ENCODE data around the gene ADGRV1. TPM values are rescaled to one million over a fixed set of nuclear protein-coding genes. Genes with fewer than 3 reads are reported as not detected.
"Not testable (repeated sequence)": the region's sequence is repeated elsewhere in the genome, so short reads cannot be mapped to it uniquely, and the experiment has no call there.

Gene ADGRV1
- total RNA-seq, 1 donor from 2014 or later, result 18.2 TPM

GRCh38 chr5:90921418-90921973 lies 362.9 kb downstream of the ADGRV1 start:
- peak overlapping the region; percentile 69 for H3K27ac Mint-ChIP-seq (ENCODE audit: unreplicated experiment)
- H3K4me3 Mint-ChIP-seq (ENCODE audit: unreplicated experiment), result peak overlapping the region; percentile 11
- no peaks in the 10 kb centered on the region for H3K27me3 Mint-ChIP-seq (ENCODE audit: unreplicated experiment)
- H3K4me1 Mint-ChIP-seq (ENCODE audit: low read depth, unreplicated experiment), result peaks cover 9% of the 10 kb centered on the region
- no peak for TF ChIP-seq CTCF (IDR thresholded peaks at IDR 0.05; ENCODE audit: partially characterized antibody, unreplicated experiment)
- no peaks in the 10 kb centered on the region for H3K9me3 Mint-ChIP-seq (ENCODE audit: unreplicated experiment)
- DNase-seq, result no peak
- no peaks in the 10 kb centered on the region for H3K36me3 Mint-ChIP-seq (ENCODE audit: unreplicated experiment)

- H3K27me3 Mint-ChIP-seq (ENCODE audit: unreplicated experiment); H3K4me3 Mint-ChIP-seq (ENCODE audit: unreplicated experiment); H3K9me3 Mint-ChIP-seq (ENCODE audit: unreplicated experiment): not testable (repeated sequence)
These were observed 365.6 kb downstream of the ADGRV1 start for GRCh38 chr5:90924222-90924621.

GRCh38 chr5:90929013-90929839 lies 370.6 kb downstream of the ADGRV1 start:
- H3K9me3 Mint-ChIP-seq (ENCODE audit: unreplicated experiment); H3K4me1 Mint-ChIP-seq (ENCODE audit: low read depth, unreplicated experiment): not testable (repeated sequence)
- DNase-seq, result peak; percentile 21

More at GRCh38 chr5:90924222-90924621, 365.6 kb downstream of the ADGRV1 start:
- not testable (repeated sequence) for H3K27ac Mint-ChIP-seq (ENCODE audit: unreplicated experiment); DNase-seq; H3K4me1 Mint-ChIP-seq (ENCODE audit: low read depth, unreplicated experiment); H3K36me3 Mint-ChIP-seq (ENCODE audit: unreplicated experiment)

GRCh38 chr5:90930062-90930461 lies 371.5 kb downstream of the ADGRV1 start:
- Mint-ChIP-seq H3K27me3 (ENCODE audit: unreplicated experiment) (no peaks in the 10 kb centered on the region), H3K4me3 (ENCODE audit: unreplicated experiment) (peak overlapping the region; percentile 94), H3K4me1 (ENCODE audit: low read depth, unreplicated experiment) (peaks cover 4% of the 10 kb centered on the region), H3K36me3 (ENCODE audit: unreplicated experiment) (peaks cover 5% of the 10 kb centered on the region), H3K9me3 (ENCODE audit: unreplicated experiment) (peaks cover 6% of the 10 kb centered on the region), H3K27ac (ENCODE audit: unreplicated experiment) (no peak overlapping the region)
- TF ChIP-seq CTCF (IDR thresholded peaks at IDR 0.05; ENCODE audit: partially characterized antibody, unreplicated experiment), result no peak
- DNase-seq, result no peak

More at GRCh38 chr5:90929013-90929839, 370.6 kb downstream of the ADGRV1 start:
- H3K36me3 Mint-ChIP-seq (ENCODE audit: unreplicated experiment); H3K27me3 Mint-ChIP-seq (ENCODE audit: unreplicated experiment): not testable (repeated sequence)
- peak overlapping the region; percentile 99 for H3K27ac Mint-ChIP-seq (ENCODE audit: unreplicated experiment)
- peak overlapping the region; percentile 94 for H3K4me3 Mint-ChIP-seq (ENCODE audit: unreplicated experiment)

DNA sequence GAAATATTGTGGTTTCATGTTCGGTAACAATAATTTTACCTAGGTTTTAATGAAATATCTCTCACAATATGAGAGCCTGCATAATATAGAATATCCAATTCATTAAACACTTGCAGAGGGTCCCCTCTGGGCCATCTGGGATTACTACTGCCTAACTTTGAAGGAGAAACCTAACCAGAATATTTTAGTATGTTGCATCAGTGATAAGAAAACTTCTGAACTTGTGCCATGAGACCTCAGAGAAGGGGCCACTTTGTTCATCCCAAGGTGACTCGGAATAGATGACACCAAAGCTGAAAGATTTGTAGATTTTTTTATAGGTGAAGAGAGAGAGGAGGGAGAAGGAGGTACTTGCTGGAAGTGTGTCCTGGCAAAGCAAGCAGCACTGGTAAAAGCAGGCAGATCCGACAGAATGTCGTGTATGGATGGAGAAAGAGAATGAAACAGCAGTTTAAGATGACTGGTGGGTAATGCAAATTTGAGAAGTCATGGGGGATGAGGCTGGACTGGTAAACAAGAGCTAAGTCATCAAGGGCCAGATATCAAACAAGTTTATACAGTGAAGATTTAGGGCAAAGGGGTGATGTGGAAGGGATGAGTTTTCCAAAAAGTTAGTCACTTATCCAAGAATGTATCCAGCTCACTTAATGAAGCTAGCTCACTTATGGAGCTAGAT lies 372.3 kb downstream of the ADGRV1 start:
- TF ChIP-seq CTCF (IDR thresholded peaks at IDR 0.05; ENCODE audit: partially characterized antibody, unreplicated experiment), result no peak
- peaks cover 4% of the 10 kb centered on the region for H3K4me1 Mint-ChIP-seq (ENCODE audit: low read depth, unreplicated experiment)
- H3K27ac Mint-ChIP-seq (ENCODE audit: unreplicated experiment), result no peak overlapping the region
- peaks cover 5% of the 10 kb centered on the region for H3K36me3 Mint-ChIP-seq (ENCODE audit: unreplicated experiment)
- no peak overlapping the region for H3K4me3 Mint-ChIP-seq (ENCODE audit: unreplicated experiment)
- peaks cover 6% of the 10 kb centered on the region for H3K9me3 Mint-ChIP-seq (ENCODE audit: unreplicated experiment)
- H3K27me3 Mint-ChIP-seq (ENCODE audit: unreplicated experiment), result no peaks in the 10 kb centered on the region
- no peak for DNase-seq

Data from glutamatergic neuron (in vitro differentiated cells).